ENCODE results near the gene CGB5. TPM values are rescaled to one million over a fixed set of nuclear protein-coding genes. Genes with fewer than 3 reads are reported as not detected.
"Not testable (repeated sequence)": the region's sequence is repeated elsewhere in the genome, so short reads cannot be mapped to it uniquely, and the experiment has no call there.

CGB5 gene
- total RNA-seq, 1 experiment from 2014 or later = not detected

DNA sequence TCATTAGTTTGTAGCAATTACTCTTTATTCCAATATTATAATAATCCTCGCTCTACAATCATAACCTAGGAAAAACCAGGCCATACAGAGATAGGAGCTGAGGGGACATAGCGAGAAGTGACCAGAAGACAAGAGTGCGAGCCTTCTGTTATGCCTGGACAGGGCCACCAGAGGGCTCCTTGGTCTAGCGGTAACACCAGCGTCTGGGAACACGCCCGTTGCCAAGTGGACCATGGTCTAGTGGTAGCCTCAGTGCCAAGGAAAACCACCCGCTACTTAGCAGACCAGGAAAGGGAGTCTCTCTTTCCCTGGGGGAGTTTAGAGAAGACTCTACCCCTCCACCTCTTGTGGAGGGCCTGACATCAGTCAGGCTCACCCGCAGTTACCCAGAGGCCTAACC is 31.2 kb downstream of the CGB5 start:
- peak; percentile 49 for DNase-seq (ENCODE audit: low spot score)
- peaks cover 24% of the 10 kb centered on the region for H3K27me3 ChIP-seq (replicated peaks; ENCODE audit: insufficient read depth, low read depth, low read length, poor library complexity)
- H3K4me1 ChIP-seq (ENCODE audit: insufficient read depth, low read length, poor library complexity, severe bottlenecking); BruUV-seq (replicated peaks); H3K9me3 ChIP-seq (ENCODE audit: low read depth, low read length, poor library complexity, severe bottlenecking); intact Hi-C loops (cut with micrococcal nuclease; ENCODE audit: unreplicated experiment); H3K27ac ChIP-seq (ENCODE audit: low read depth, low read length, poor library complexity, severe bottlenecking); H3K36me3 ChIP-seq (ENCODE audit: insufficient read depth, low read length, poor library complexity, severe bottlenecking); POLR2A ChIA-PET (ENCODE audit: low non-redundant PET); H3K4me3 ChIP-seq (ENCODE audit: low read depth, low read length, poor library complexity, severe bottlenecking): not testable (repeated sequence)
- CTCF ChIA-PET = interaction anchor here (1.1 to 1.3 kb wide), 3 partner anchors 23 to 150 kb away, joined by 3 to 4 read pairs (median 4); no protein-coding TSS in a partner anchor
- TF ChIP-seq, protein P1, sequence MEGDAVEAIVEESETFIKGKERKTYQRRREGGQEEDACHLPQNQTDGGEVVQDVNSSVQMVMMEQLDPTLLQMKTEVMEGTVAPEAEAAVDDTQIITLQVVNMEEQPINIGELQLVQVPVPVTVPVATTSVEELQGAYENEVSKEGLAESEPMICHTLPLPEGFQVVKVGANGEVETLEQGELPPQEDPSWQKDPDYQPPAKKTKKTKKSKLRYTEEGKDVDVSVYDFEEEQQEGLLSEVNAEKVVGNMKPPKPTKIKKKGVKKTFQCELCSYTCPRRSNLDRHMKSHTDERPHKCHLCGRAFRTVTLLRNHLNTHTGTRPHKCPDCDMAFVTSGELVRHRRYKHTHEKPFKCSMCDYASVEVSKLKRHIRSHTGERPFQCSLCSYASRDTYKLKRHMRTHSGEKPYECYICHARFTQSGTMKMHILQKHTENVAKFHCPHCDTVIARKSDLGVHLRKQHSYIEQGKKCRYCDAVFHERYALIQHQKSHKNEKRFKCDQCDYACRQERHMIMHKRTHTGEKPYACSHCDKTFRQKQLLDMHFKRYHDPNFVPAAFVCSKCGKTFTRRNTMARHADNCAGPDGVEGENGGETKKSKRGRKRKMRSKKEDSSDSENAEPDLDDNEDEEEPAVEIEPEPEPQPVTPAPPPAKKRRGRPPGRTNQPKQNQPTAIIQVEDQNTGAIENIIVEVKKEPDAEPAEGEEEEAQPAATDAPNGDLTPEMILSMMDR (conservative IDR thresholded peaks at IDR 0.05; ENCODE audit: low read depth, low read length) = peak; percentile 56

DNA sequence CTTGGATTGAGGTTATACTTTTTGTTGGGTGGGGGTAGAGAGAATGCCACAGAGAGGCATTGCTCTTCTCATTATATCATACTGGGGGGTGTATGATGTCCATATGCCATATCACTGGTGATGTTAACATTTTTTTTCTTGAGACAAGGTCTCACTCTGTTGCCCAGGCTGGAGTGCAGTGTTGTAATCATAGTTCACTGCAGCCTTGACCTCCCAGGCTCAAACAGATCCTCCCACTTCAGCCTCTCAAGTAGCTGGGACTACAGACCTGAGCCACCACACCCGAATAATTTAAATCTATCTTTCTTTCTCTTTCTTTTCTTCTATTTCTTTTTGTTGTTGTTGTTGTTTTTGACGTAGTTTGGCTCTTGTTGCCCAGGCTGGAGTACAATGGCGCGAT is 36.7 kb downstream of the CGB5 start:
- BruUV-seq (replicated peaks) = no TSS peak

DNA sequence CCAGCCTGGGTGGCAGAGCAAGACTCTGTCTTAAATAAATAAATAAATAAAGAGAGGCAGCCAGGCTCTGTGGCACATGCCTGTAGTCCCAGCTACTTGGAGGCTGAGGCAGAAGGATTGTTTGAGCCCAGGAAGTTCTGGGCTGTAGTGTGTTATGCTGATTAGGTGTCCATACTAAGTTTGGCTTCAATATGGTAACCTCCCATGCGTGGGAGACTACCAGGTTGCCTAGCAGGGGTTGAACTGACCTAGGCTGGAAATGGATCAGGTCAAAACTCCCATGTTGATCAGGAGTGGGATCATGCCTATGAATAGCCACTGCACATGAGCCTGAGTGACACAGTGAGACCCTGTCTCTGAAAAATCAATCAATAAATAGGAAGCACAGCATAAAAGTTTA is 37.6 kb downstream of the CGB5 start:
- no peaks in the 10 kb centered on the region for H3K27me3 ChIP-seq (replicated peaks; ENCODE audit: insufficient read depth, low read depth, low read length, poor library complexity)
- no peak for DNase-seq (ENCODE audit: low spot score)
- ChIA-PET POLR2A (ENCODE audit: low non-redundant PET) (no interaction called here), CTCF (no interaction called here)
- no peak overlapping the region for H3K4me3 ChIP-seq (ENCODE audit: low read depth, low read length, poor library complexity, severe bottlenecking)
- TF ChIP-seq, protein P1 (conservative IDR thresholded peaks at IDR 0.05; ENCODE audit: low read depth, low read length) = no peak
- no peak for TF ChIP-seq EZH2 (IDR thresholded peaks at IDR 0.05; ENCODE audit: borderline replicate concordance, low read depth, low read length, poor library complexity, severe bottlenecking)
- BruUV-seq (replicated peaks) = no TSS peak
- peaks cover 5% of the 10 kb centered on the region for H3K4me1 ChIP-seq (ENCODE audit: insufficient read depth, low read length, poor library complexity, severe bottlenecking)
- no peaks in the 10 kb centered on the region for H3K9me3 ChIP-seq (ENCODE audit: low read depth, low read length, poor library complexity, severe bottlenecking)
- H3K36me3 ChIP-seq (ENCODE audit: insufficient read depth, low read length, poor library complexity, severe bottlenecking) = no peaks in the 10 kb centered on the region
- intact Hi-C loops (cut with micrococcal nuclease; ENCODE audit: unreplicated experiment) = no loop called here
- H3K27ac ChIP-seq (ENCODE audit: low read depth, low read length, poor library complexity, severe bottlenecking) = no peak overlapping the region

More for the DNA sequence above, 36.7 kb downstream of the CGB5 start:
- no peak for TF ChIP-seq EZH2 (IDR thresholded peaks at IDR 0.05; ENCODE audit: borderline replicate concordance, low read depth, low read length, poor library complexity, severe bottlenecking)
- TF ChIP-seq, protein P1 (conservative IDR thresholded peaks at IDR 0.05; ENCODE audit: low read depth, low read length) = no peak
- no peaks in the 10 kb centered on the region for H3K36me3 ChIP-seq (ENCODE audit: insufficient read depth, low read length, poor library complexity, severe bottlenecking)
- no peak for DNase-seq (ENCODE audit: low spot score)
- H3K9me3 ChIP-seq (ENCODE audit: low read depth, low read length, poor library complexity, severe bottlenecking) = no peaks in the 10 kb centered on the region
- H3K27ac ChIP-seq (ENCODE audit: low read depth, low read length, poor library complexity, severe bottlenecking) = no peak overlapping the region
- intact Hi-C loops (cut with micrococcal nuclease; ENCODE audit: unreplicated experiment) = no loop called here
- no peaks in the 10 kb centered on the region for H3K27me3 ChIP-seq (replicated peaks; ENCODE audit: insufficient read depth, low read depth, low read length, poor library complexity)
- ChIA-PET POLR2A (ENCODE audit: low non-redundant PET) (no interaction called here), CTCF (no interaction called here)
- H3K4me3 ChIP-seq (ENCODE audit: low read depth, low read length, poor library complexity, severe bottlenecking) = no peak overlapping the region
- H3K4me1 ChIP-seq (ENCODE audit: insufficient read depth, low read length, poor library complexity, severe bottlenecking) = peaks cover 5% of the 10 kb centered on the region

Measured in A673 (cell line).